Sigmoid colon (tissue), 7 donors: ENCODE results near the gene ADAMTS2. TPM values are rescaled to one million over a fixed set of nuclear protein-coding genes. Genes with fewer than 3 reads are reported as not detected.

Experiments
- DNase-seq: peaks from one replicate; pipeline ENCODE4 v3.0.0-alpha.2; 2019
- H3K27ac ChIP-seq, 4 donors: fragments of 200-600 bp; sonication (generic); one replicate each; pipeline ENCODE4 v1.5.1; 2016 to 2019; ENCODE audit warnings: mild to moderate bottlenecking in 1 of 4
- H3K27me3 ChIP-seq, 3 donors: fragments of 200-600 bp; sonication (generic); one replicate each; pipeline ENCODE4 v1.5.1; 2019; ENCODE audit warnings: mild to moderate bottlenecking in 1 of 3
- H3K36me3 ChIP-seq, 4 donors: fragments of 200-600 bp; sonication (generic); one replicate each; pipeline ENCODE4 v1.5.1; 2016 to 2019
- H3K4me1 ChIP-seq, 4 donors: fragments of 200-600 bp; sonication (generic); one replicate each; pipeline ENCODE4 v1.5.1; 2017 to 2019
- H3K4me3 ChIP-seq, 4 donors: fragments of 200-600 bp; sonication (generic); one replicate each; pipeline ENCODE4 v1.5.1; 2017 to 2019; ENCODE audit warnings: mild to moderate bottlenecking in 2 of 4, moderate library complexity in 1 of 4
- H3K9me3 ChIP-seq, 4 donors: fragments of 200-600 bp in 3 of 4; sonication (generic) in 3 of 4; one replicate each; pipeline versions ENCODE4 v1.5.1 to v1.6.1; 2013 to 2019
- CTCF ChIP-seq, 4 experiments: fragments of 450-650 bp in 3 of 4; fragments of 200-600 bp in 1 of 4; IDR thresholded peaks; one replicate each; pipeline ENCODE4 v1.5.1; 2016 to 2019; ENCODE audit warnings: antibody characterized with exemption in 4 of 4, mild to moderate bottlenecking in 3 of 4, moderate library complexity in 2 of 4
- EP300 ChIP-seq, 4 donors: sonication (generic); formaldehyde crosslinking; IDR thresholded peaks; one replicate each; pipeline ENCODE4 v1.6.1; 2017; ENCODE audit warnings: antibody characterized with exemption in 4 of 4
- POLR2A ChIP-seq, 2 donors: fragments of 450-650 bp; IDR thresholded peaks; one replicate each; pipeline ENCODE4 v1.6.1; 2016; ENCODE audit warnings: antibody characterized with exemption in 2 of 2, mild to moderate bottlenecking in 2 of 2, moderate library complexity in 2 of 2
- POLR2AphosphoS5 ChIP-seq, 4 donors: sonication (generic); formaldehyde crosslinking; IDR thresholded peaks; one replicate each; pipeline ENCODE4 v1.6.1; 2017; ENCODE audit warnings: antibody characterized with exemption in 4 of 4
- WGBS, 2 donors: extraction: QIAGEN DNeasy Blood & Tissue Kit; methylation state at CpG; one replicate each; pipeline ENCODE4 v1.1.7; 2013; 5-methylcytosine and 5-hydroxymethylcytosine counted together
- intact Hi-C: fragments of 100-400 bp; cut with DNase I; formaldehyde crosslinking; loops from one replicate; pipeline ENCODE4 v1.15.1; 2023
- polyA plus RNA-seq, 3 donors: library from polyadenylated mRNA; stranded (reverse); fragments of 200-250 nt; gene quantifications; one replicate each; pipeline ENCODE4 v1.2.3, GENCODE V29; 2013
- small RNA-seq, 3 donors: library from RNA; depleted of rRNA; stranded (forward); fragments of <200 nt; gene quantifications; one replicate each; pipeline ENCODE3, GENCODE V24; 2016
- total RNA-seq, 4 donors: library from RNA; depleted of rRNA; stranded (reverse); fragments of >200 nt; gene quantifications; one replicate each; pipeline ENCODE4 v1.1.0, GENCODE V29; 2016
- donor health status: healthy with polysubstance abuse.
- donor health status: Bipolar disorder and iron deficiency.
- donor health status: healthy.

The ADAMTS2 gene
- total and polyA plus RNA-seq, 7 donors = 0.69 to 33.2 (median 9.2) TPM

DNA sequence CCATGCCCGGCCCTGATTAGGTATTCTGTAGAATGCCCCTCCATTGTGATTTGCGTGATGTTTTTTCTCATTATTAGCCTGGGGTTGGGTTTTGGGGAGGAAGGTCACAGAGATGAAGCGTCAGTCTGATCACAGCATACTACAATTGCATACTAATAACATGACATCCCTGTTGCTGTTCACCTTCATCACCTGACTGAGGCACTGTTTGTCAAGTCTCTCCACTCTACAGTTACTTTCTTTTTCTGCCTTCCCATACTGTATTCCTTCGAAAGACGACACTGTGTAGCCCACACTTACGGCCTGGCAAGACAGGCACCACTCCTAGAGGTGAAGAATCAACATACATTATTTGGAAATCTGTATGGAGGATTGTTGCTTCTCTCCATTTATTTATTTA is 279.6 kb downstream of the ADAMTS2 start:
- Histone ChIP-seq H3K9me3 (peaks cover 2 to 32% (median 15%) of the 10 kb centered on the region in 4 donors), H3K27me3 (no peaks in the 10 kb centered on the region), H3K4me3 (no peak overlapping the region), H3K4me1 (peaks cover 0 to 12% (median 11%) of the 10 kb centered on the region in 4 donors), H3K36me3 (peaks cover 0 to 67% (median 28%) of the 10 kb centered on the region in 4 donors), H3K27ac (no peak overlapping the region)
- TF ChIP-seq CTCF (IDR thresholded peaks at IDR 0.05) = no peak
- no peak for TF ChIP-seq POLR2AphosphoS5 (IDR thresholded peaks at IDR 0.05)
- no peak for TF ChIP-seq EP300 (IDR thresholded peaks at IDR 0.05)
- TF ChIP-seq POLR2A (IDR thresholded peaks at IDR 0.05) = no peak
- 94 to 95% methylated on average over 6 of the region's 6 CpGs for WGBS, 2 donors
- DNase-seq = no peak
- intact Hi-C loops = no loop called here

GRCh38 chr5:179061025-179061424 is 284.2 kb downstream of the ADAMTS2 start:
- intact Hi-C loops = loop anchor here (2.0 kb wide), 1 partner anchor 202 kb away; the partner anchor contains the start of gene ZNF354B
- Histone ChIP-seq H3K27me3 (no peaks in the 10 kb centered on the region), H3K4me1 (peaks cover 0 to 12% (median 12%) of the 10 kb centered on the region in 4 donors), H3K9me3 (peaks cover 0 to 5% (median 0%) of the 10 kb centered on the region in 4 donors), H3K36me3 (peaks cover 0 to 27% (median 7%) of the 10 kb centered on the region in 4 donors), H3K27ac (peak overlapping the region; percentile 78 to 86 (median 84)), H3K4me3 (peak overlapping the region; percentile 55 to 95 (median 88))
- no peak for DNase-seq
- 88 to 94% methylated on average over 19 of the region's 19 CpGs for WGBS, 2 donors
- TF ChIP-seq POLR2AphosphoS5 (IDR thresholded peaks at IDR 0.05) = no peak
- TF ChIP-seq POLR2A (IDR thresholded peaks at IDR 0.05) = no peak
- no peak for TF ChIP-seq CTCF (IDR thresholded peaks at IDR 0.05)
- TF ChIP-seq EP300 (IDR thresholded peaks at IDR 0.05) = no peak

Small RNAs within 50 kb of the gene (small RNA-seq; reads per million reads assigned to genes)
- gene AC109479.2 = 0 reads per million in 3 donors

Other genes starting within 250 kb of the ADAMTS2 start
- 10 to 100 TPM; 29.8 to 79.8 (median 45.9) TPM for gene RUFY1, start 205.1 kb upstream of the ADAMTS2 start, total RNA-seq
- gene RUFY1, start 205.1 kb upstream of the ADAMTS2 start, polyA plus RNA-seq = 10 to 100 TPM; 28.9 to 34.2 (median 32.7) TPM